Measurements from ENCODE around the gene BEND5. TPM values are rescaled to one million over a fixed set of nuclear protein-coding genes. Genes with fewer than 3 reads are reported as not detected.

BEND5 gene
- total RNA-seq (2016; rRNA removed; fragmentation: Illumina TruSeq; extraction: Trizol) (not detected in 2 replicates), polyA plus RNA-seq (2011; rRNA removed) (0.04 and 0.11 TPM in 2 replicates), polyA minus RNA-seq (2011; rRNA and poly(A)+ RNA removed; ENCODE audit: low replicate concordance) (not detected in 2 replicates), Bru-seq, nascent RNA (not detected), BruChase-seq, experiment 1, labeled RNA remaining after a 6-hour chase (percentile 21 among the genes with signal in this experiment), BruChase-seq, experiment 2, labeled RNA remaining after a 2-hour chase (not detected)
- total RNA-seq (2016; cell fraction: cytosol; rRNA removed; fragmentation: Illumina TruSeq; extraction: Trizol; ENCODE audit: low read depth), result not detected in 2 replicates
- 0.11 TPM in 1 of 2 replicates, not detected in the other for total RNA-seq (2016; cell fraction: insoluble cytoplasmic fraction; rRNA removed; fragmentation: Illumina TruSeq; extraction: Trizol)
- not detected in 2 replicates for total RNA-seq (2016; cell fraction: membrane; rRNA removed; fragmentation: Illumina TruSeq; extraction: Trizol)
- total RNA-seq (2016; cell fraction: nucleus; rRNA removed; fragmentation: Illumina TruSeq; extraction: Trizol), result not detected in 2 replicates
- polyA plus RNA-seq (2011; cell fraction: cytosol; rRNA removed), result 0.04 TPM in 1 of 2 replicates, not detected in the other
- not detected in 2 replicates for polyA plus RNA-seq (2011; cell fraction: nucleus; rRNA removed)
- 0.17 and 0.38 TPM in 2 replicates for polyA plus RNA-seq (2012)
- not detected in 2 replicates for polyA plus RNA-seq (2016; cell fraction: cytosol; fragmentation: Illumina TruSeq; extraction: Trizol; ENCODE audit: low read depth)
- not detected in 2 replicates for polyA plus RNA-seq (2016; cell fraction: insoluble cytoplasmic fraction; fragmentation: Illumina TruSeq; extraction: Trizol; ENCODE audit: low read depth)
- polyA plus RNA-seq (2016; cell fraction: membrane; fragmentation: Illumina TruSeq; extraction: Trizol; ENCODE audit: low read depth), result 0.20 TPM in 1 of 2 replicates, not detected in the other
- not detected in 2 replicates for polyA plus RNA-seq (2016; cell fraction: nucleus; fragmentation: Illumina TruSeq; extraction: Trizol; ENCODE audit: insufficient read depth, low read depth)
- polyA minus RNA-seq (2011; cell fraction: cytosol; rRNA and poly(A)+ RNA removed), result not detected in 2 replicates
- polyA minus RNA-seq (2011; cell fraction: nucleus; rRNA and poly(A)+ RNA removed), result 0.39 TPM in 1 of 2 replicates, not detected in the other
- long read RNA-seq, experiment 1, result 0 reads
- long read RNA-seq, experiment 2, result 0 reads

GRCh38 chr1:48776393-48777218 lies at the start of gene BEND5:
BEND5 (minus strand) TSS chr1:48776891; CDS start chr1:48776831, 60 bp downstream.
- H3K4me1 ChIP-seq (ENCODE audit: insufficient read depth, low read length), result no peaks in the 10 kb centered on the region
- no peaks in the 10 kb centered on the region for H3K36me3 ChIP-seq (replicated peaks in 1 of 2; ENCODE audit: control insufficient read depth in 1 of 2, insufficient read depth in 2 of 2, low read length in 2 of 2)
- POLR2A ChIA-PET, result no interaction called here
- 7% methylated on average over 16 of the region's 73 CpGs for whole genome bisulfite sequencing (ENCODE audit: low lambda C conversion rate)
- in situ Hi-C loops (cut with HindIII; ENCODE audit: extremely low pct_ligation_motif_present, low pct_unique_long_range_greater_than_20kb), result no loop called here
- H3K4me3 ChIP-seq (replicated peaks in 1 of 3; ENCODE audit: insufficient read depth in 1 of 3, low read depth in 2 of 3, low read length in 3 of 3), result peak within 1 kb of the TSS; percentile 7 to 43 (median 38); a peak in 4 of 6 replicates
- peak within 1 kb of the TSS; percentile 47 for H3K4me2 ChIP-seq (ENCODE audit: low read depth, low read length)
- CTCF ChIA-PET (ENCODE audit: low intra/inter-chr PET ratio, low total read pairs), result no interaction called here
- H4K20me1 ChIP-seq (ENCODE audit: insufficient read depth, low read length), result no peaks in the 10 kb centered on the region
- H3K9me3 ChIP-seq (ENCODE audit: low read length), result no peaks in the 10 kb centered on the region
- FAIRE-seq (no peak), DNase-seq (ENCODE audit: low spot score) (no peak), ATAC-seq (peak; percentile 59)
- no peaks in the 10 kb centered on the region for H3K79me2 ChIP-seq (ENCODE audit: insufficient read depth, low read length)
- H3K9ac ChIP-seq (ENCODE audit: insufficient read depth, low read depth, low read length), result no peak within 1 kb of the TSS
- BruUV-seq (replicated peaks), result no TSS peak
- TF ChIP-seq ADNP (CRISPR knock-in tag; IDR thresholded peaks at IDR 0.05), result no peak
- TF ChIP-seq SAP130 (CRISPR knock-in tag; IDR thresholded peaks at IDR 0.05; ENCODE audit: low read depth), result no peak
- no peak for TF ChIP-seq GABPA (IDR thresholded peaks at IDR 0.05; ENCODE audit: low read depth, low read length)
- no peak for TF ChIP-seq GABPA (CRISPR knock-in tag; IDR thresholded peaks at IDR 0.05; ENCODE audit: low read depth)
- TF ChIP-seq POLR2A (IDR thresholded peaks at IDR 0.05; ENCODE audit: insufficient read depth in 1 of 2, low read depth in 2 of 2, low read length in 2 of 2), result no peak
- TF ChIP-seq, protein P1, sequence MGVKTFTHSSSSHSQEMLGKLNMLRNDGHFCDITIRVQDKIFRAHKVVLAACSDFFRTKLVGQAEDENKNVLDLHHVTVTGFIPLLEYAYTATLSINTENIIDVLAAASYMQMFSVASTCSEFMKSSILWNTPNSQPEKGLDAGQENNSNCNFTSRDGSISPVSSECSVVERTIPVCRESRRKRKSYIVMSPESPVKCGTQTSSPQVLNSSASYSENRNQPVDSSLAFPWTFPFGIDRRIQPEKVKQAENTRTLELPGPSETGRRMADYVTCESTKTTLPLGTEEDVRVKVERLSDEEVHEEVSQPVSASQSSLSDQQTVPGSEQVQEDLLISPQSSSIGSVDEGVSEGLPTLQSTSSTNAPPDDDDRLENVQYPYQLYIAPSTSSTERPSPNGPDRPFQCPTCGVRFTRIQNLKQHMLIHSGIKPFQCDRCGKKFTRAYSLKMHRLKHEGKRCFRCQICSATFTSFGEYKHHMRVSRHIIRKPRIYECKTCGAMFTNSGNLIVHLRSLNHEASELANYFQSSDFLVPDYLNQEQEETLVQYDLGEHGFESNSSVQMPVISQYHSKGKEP (CRISPR knock-in tag; IDR thresholded peaks at IDR 0.05), result no peak
- TF ChIP-seq, protein P2, sequence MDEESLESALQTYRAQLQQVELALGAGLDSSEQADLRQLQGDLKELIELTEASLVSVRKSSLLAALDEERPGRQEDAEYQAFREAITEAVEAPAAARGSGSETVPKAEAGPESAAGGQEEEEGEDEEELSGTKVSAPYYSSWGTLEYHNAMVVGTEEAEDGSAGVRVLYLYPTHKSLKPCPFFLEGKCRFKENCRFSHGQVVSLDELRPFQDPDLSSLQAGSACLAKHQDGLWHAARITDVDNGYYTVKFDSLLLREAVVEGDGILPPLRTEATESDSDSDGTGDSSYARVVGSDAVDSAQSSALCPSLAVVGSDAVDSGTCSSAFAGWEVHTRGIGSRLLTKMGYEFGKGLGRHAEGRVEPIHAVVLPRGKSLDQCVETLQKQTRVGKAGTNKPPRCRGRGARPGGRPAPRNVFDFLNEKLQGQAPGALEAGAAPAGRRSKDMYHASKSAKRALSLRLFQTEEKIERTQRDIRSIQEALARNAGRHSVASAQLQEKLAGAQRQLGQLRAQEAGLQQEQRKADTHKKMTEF (CRISPR knock-in tag; IDR thresholded peaks at IDR 0.05), result no peak
- no peak for TF ChIP-seq ZNF256 (CRISPR knock-in tag; conservative IDR thresholded peaks at IDR 0.05)
- TF ChIP-seq NR3C1 (CRISPR knock-in tag; IDR thresholded peaks at IDR 0.05), result no peak
- no peak for TF ChIP-seq YEATS2 (CRISPR knock-in tag; IDR thresholded peaks at IDR 0.05; ENCODE audit: borderline replicate concordance)
- TF ChIP-seq, protein P3, sequence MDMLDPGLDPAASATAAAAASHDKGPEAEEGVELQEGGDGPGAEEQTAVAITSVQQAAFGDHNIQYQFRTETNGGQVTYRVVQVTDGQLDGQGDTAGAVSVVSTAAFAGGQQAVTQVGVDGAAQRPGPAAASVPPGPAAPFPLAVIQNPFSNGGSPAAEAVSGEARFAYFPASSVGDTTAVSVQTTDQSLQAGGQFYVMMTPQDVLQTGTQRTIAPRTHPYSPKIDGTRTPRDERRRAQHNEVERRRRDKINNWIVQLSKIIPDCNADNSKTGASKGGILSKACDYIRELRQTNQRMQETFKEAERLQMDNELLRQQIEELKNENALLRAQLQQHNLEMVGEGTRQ (IDR thresholded peaks at IDR 0.05; ENCODE audit: low read depth, low read length), result no peak
- TF ChIP-seq, protein P3 (CRISPR knock-in tag; IDR thresholded peaks at IDR 0.05; ENCODE audit: borderline replicate concordance), result no peak
- intact Hi-C loops (cut with micrococcal nuclease; ENCODE audit: unreplicated experiment), result no loop called here
- no peak within 1 kb of the TSS for H2AFZ ChIP-seq (ENCODE audit: low read length)
- H3K27ac ChIP-seq (ENCODE audit: extremely low read length, insufficient read depth, low read length), result no peak within 1 kb of the TSS
- H3K27me3 ChIP-seq (ENCODE audit: control insufficient read depth in 1 of 2, insufficient read depth in 2 of 2, low read length in 2 of 2), result peaks cover 1 to 12% of the 10 kb centered on the region in 2 experiments; a peak in 3 of 5 replicates

Data from HepG2 (cell line).